SU-DHL-6 (cell line): Measurements from ENCODE around the gene NAPSA.

ENCODE experiments used
- CTCF ChIP-seq: fragments of 200-600 bp; sonication (generic); IDR thresholded peaks from one replicate; pipeline ENCODE4 v1.5.1; 2017; ENCODE audit warnings: antibody characterized with exemption, mild to moderate bottlenecking, low read length, moderate library complexity; ENCODE audit not compliant: insufficient read depth, poor library complexity, severe bottlenecking
- EZH2phosphoT487 ChIP-seq: fragments of 200-600 bp; sonication (generic), shearing (Covaris generic); conservative IDR thresholded peaks from 2 replicates; pipeline ENCODE4 v1.6.1; 2018; ENCODE audit warnings: mild to moderate bottlenecking, antibody characterized with exemption, low read length, moderate library complexity, mixed read lengths

- TF ChIP-seq EZH2phosphoT487 (no peak), CTCF (no peak)
These were observed 39.9 kb downstream of the NAPSA start for GRCh38 chr19:50325310-50326100.
